CD14-positive monocyte (primary cell): ENCODE measurements around the gene POLA1. TPM values are rescaled to one million over a fixed set of nuclear protein-coding genes. Genes with fewer than 3 reads are reported as not detected.
"Not testable (repeated sequence)": the region's sequence is repeated elsewhere in the genome, so short reads cannot be mapped to it uniquely, and the experiment has no call there.

Experiments
- DNase-seq, 3 donors: peaks; one replicate each; pipeline ENCODE4 v3.0.0-alpha.2; 2011 to 2022
- H2AFZ ChIP-seq: 2 replicates; pipeline ENCODE4 v1.6.0; 2012; ENCODE audit warnings: mild to moderate bottlenecking, low read depth, low read length, inconsistent platforms; ENCODE audit not compliant: insufficient read depth, poor library complexity, severe bottlenecking
- H3K27ac ChIP-seq, 2 donors: 1 replicate in 1 of 2; 2 replicates in 1 of 2; pipeline ENCODE4 v1.5.1; 2012 to 2013; ENCODE audit warnings: low read length in 2 of 2, control low read depth in 1 of 2, inconsistent platforms in 1 of 2, low read depth in 1 of 2, mild to moderate bottlenecking in 1 of 2
- H3K27me3 ChIP-seq, 2 donors: one replicate each; pipeline versions ENCODE4 v1.6.0 to v1.6.1; 2011 to 2013; ENCODE audit warnings: low read length in 2 of 2; ENCODE audit not compliant: control insufficient read depth in 2 of 2, insufficient read depth in 2 of 2
- H3K36me3 ChIP-seq, 2 donors: replicated peaks in 1 of 2; 1 replicate in 1 of 2; 2 replicates in 1 of 2; pipeline versions ENCODE4 v1.5.1 to v1.6.1; 2012 to 2013; ENCODE audit warnings: low read length in 2 of 2, control low read depth in 1 of 2, inconsistent platforms in 1 of 2, mild to moderate bottlenecking in 1 of 2; ENCODE audit not compliant: insufficient read depth in 2 of 2, control insufficient read depth in 1 of 2
- H3K4me1 ChIP-seq, 2 donors: 1 replicate in 1 of 2; 2 replicates in 1 of 2; pipeline versions ENCODE4 v1.5.1 to v1.6.1; 2012 to 2013; ENCODE audit warnings: low read length in 2 of 2, control low read depth in 1 of 2, inconsistent platforms in 1 of 2, mild to moderate bottlenecking in 1 of 2, moderate library complexity in 1 of 2; ENCODE audit not compliant: insufficient read depth in 2 of 2, control insufficient read depth in 1 of 2
- H3K4me2 ChIP-seq: replicated peaks from 2 replicates; pipeline ENCODE3; 2012; ENCODE audit warnings: low read length, moderate library complexity, mild to moderate bottlenecking; ENCODE audit not compliant: poor library complexity, severe bottlenecking; ENCODE audit errors: extremely low read depth
- H3K4me3 ChIP-seq, 3 experiments: fragments of 200-600 bp in 1 of 3; sonication (generic) in 1 of 3; replicated peaks in 1 of 3; 1 replicate in 2 of 3; 2 replicates in 1 of 3; pipeline ENCODE4 v1.5.1; 2011 to 2013; ENCODE audit warnings: low read length in 3 of 3, mild to moderate bottlenecking in 3 of 3, control low read depth in 2 of 3, low read depth in 2 of 3, inconsistent platforms in 1 of 3, moderate library complexity in 1 of 3
- H3K79me2 ChIP-seq: 2 replicates; pipeline ENCODE4 v1.6.0; 2012; ENCODE audit warnings: mild to moderate bottlenecking, control low read depth, inconsistent platforms, low read length, moderate library complexity; ENCODE audit not compliant: insufficient read depth
- H3K9ac ChIP-seq: 2 replicates; pipeline ENCODE4 v1.6.0; 2017; ENCODE audit warnings: low read length, mild to moderate bottlenecking; ENCODE audit not compliant: insufficient read depth, poor library complexity, severe bottlenecking
- H3K9me3 ChIP-seq, 2 donors: replicated peaks in 1 of 2; 1 replicate in 1 of 2; 2 replicates in 1 of 2; pipeline versions ENCODE4 v1.5.1 to v1.6.1; 2012 to 2013; ENCODE audit warnings: low read length in 2 of 2, control low read depth in 1 of 2; ENCODE audit not compliant: control insufficient read depth in 1 of 2, insufficient read depth in 1 of 2
- H4K20me1 ChIP-seq: 2 replicates; pipeline ENCODE4 v1.6.0; 2012; ENCODE audit warnings: mild to moderate bottlenecking, low read length, control low read depth, moderate library complexity; ENCODE audit not compliant: insufficient read depth
- H3K27ac Mint-ChIP-seq, 7 donors: one replicate each; pipeline ENCODE4 v1.8.0; 2020; ENCODE audit warnings: mild to moderate bottlenecking in 7 of 7, mixed read lengths in 7 of 7, moderate library complexity in 6 of 7, inconsistent platforms in 2 of 7
- H3K27me3 Mint-ChIP-seq, 3 donors: one replicate each; pipeline ENCODE4 v1.8.0; 2021 to 2022; ENCODE audit warnings: low read depth in 3 of 3, mild to moderate bottlenecking in 3 of 3, mixed read lengths in 3 of 3, moderate library complexity in 3 of 3, inconsistent platforms in 1 of 3
- H3K36me3 Mint-ChIP-seq, 2 donors: one replicate each; pipeline ENCODE4 v1.8.0; 2020; ENCODE audit warnings: mixed read lengths in 2 of 2, inconsistent platforms in 1 of 2, mild to moderate bottlenecking in 1 of 2
- H3K4me1 Mint-ChIP-seq: one replicate; pipeline ENCODE4 v1.8.0; 2020; ENCODE audit warnings: mild to moderate bottlenecking, mixed read lengths
- H3K4me3 Mint-ChIP-seq, 2 donors: one replicate each; pipeline ENCODE4 v1.8.0; 2020; ENCODE audit warnings: mild to moderate bottlenecking in 2 of 2, mixed read lengths in 2 of 2, moderate library complexity in 1 of 2
- H3K9me3 Mint-ChIP-seq, 7 donors: one replicate each; pipeline ENCODE4 v1.8.0; 2020 to 2022; ENCODE audit warnings: mixed read lengths in 7 of 7, mild to moderate bottlenecking in 6 of 7, moderate library complexity in 6 of 7, inconsistent platforms in 2 of 7
- CTCF ChIP-seq: fragments of 200-600 bp; IDR thresholded peaks from one replicate; pipeline ENCODE4 v1.8.0; 2022; ENCODE audit warnings: antibody characterized with exemption, mild to moderate bottlenecking
- WGBS: methylation state at CpG from one replicate; pipeline ENCODE4 v1.1.5; 2013; ENCODE audit warnings: missing lambda C conversion rate; ENCODE audit not compliant: insufficient coverage; 5-methylcytosine and 5-hydroxymethylcytosine counted together
- intact Hi-C, 2 donors: fragments of 100-400 bp; cut with micrococcal nuclease; formaldehyde crosslinking; loops; one replicate each; pipeline versions ENCODE4 v1.15.0 to v1.15.1; 2023
- polyA plus RNA-seq, 3 donors: library from polyadenylated mRNA; depleted of rRNA in 1 of 3; unstranded in 2 of 3; stranded (reverse) in 1 of 3; fragments of 300-500 nt in 2 of 3; fragments of >200 nt in 1 of 3; fragmentation: Illumina TruSeq in 2 of 3; gene quantifications; 1 replicate in 2 of 3; 2 replicates in 1 of 3; pipeline ENCODE4 v1.2.3, GENCODE V29; 2012 to 2021

Gene POLA1
- polyA plus RNA-seq, 3 donors, result 1.2 to 1.4 (median 1.3) TPM

- Mint-ChIP-seq H3K27ac (peak overlapping the region in 1 of 7 donors; percentile 22), H3K27me3 (no peaks in the 10 kb centered on the region), H3K4me3 (no peak overlapping the region), H3K4me1 (no peaks in the 10 kb centered on the region), H3K9me3 (no peaks in the 10 kb centered on the region), H3K36me3 (peaks cover 8 to 24% of the 10 kb centered on the region in 2 donors)
- Histone ChIP-seq H3K4me2 (no peak overlapping the region), H3K4me3 (no peak overlapping the region), H3K27me3 (no peaks in the 10 kb centered on the region), H3K27ac (no peak overlapping the region), H3K79me2 (no peaks in the 10 kb centered on the region), H2AFZ (no peak overlapping the region), H3K36me3 (no peaks in the 10 kb centered on the region), H3K9me3 (no peaks in the 10 kb centered on the region), H3K4me1 (no peaks in the 10 kb centered on the region), H3K9ac (no peak overlapping the region), H4K20me1 (no peaks in the 10 kb centered on the region)
- no peak for TF ChIP-seq CTCF
- WGBS, result no CpG with 5 or more reads among the region's 7 CpGs
- intact Hi-C loops, result no loop called here
- DNase-seq, result no peak
Observed at GRCh38 chrX:24805201-24805600, 111.5 kb downstream of the POLA1 start.

GRCh38 chrX:24819807-24820206 lies 126.1 kb downstream of the POLA1 start:
- H3K9me3 ChIP-seq, H4K20me1 ChIP-seq, H2AFZ ChIP-seq, H3K4me1 ChIP-seq, H3K27me3 Mint-ChIP-seq, H3K4me2 ChIP-seq, intact Hi-C loops, H3K4me3 Mint-ChIP-seq, H3K27me3 ChIP-seq, H3K36me3 ChIP-seq, H3K4me1 Mint-ChIP-seq, H3K9me3 Mint-ChIP-seq, H3K4me3 ChIP-seq, DNase-seq, H3K9ac ChIP-seq, H3K79me2 ChIP-seq, H3K27ac Mint-ChIP-seq, H3K27ac ChIP-seq: not testable (repeated sequence)
- H3K36me3 Mint-ChIP-seq, result peaks cover 7 to 12% of the 10 kb centered on the region in 2 donors
- no CpG with 5 or more reads among the region's 2 CpGs for WGBS
